D721Med (cell line): ENCODE measurements around the gene EPB41L2.

Experiments
- DNase-seq: peaks from one replicate; pipeline ENCODE4 v3.0.0; 2011; ENCODE audit warnings: low spot score; ENCODE audit not compliant: insufficient read length
- FAIRE-seq: peaks from 2 replicates; lab custom pipeline; 2011; peaks lifted over from hg19 to GRCh38; lab: Jason Lieb, UNC
- TF ChIP-seq, protein P1 (sequence below): IDR thresholded peaks from 2 replicates; pipeline ENCODE4 v1.5.1; 2012; ENCODE audit warnings: mild to moderate bottlenecking, control low read depth; ENCODE audit not compliant: insufficient read depth; ENCODE audit errors: missing control alignments

EPB41L2 gene

DNA sequence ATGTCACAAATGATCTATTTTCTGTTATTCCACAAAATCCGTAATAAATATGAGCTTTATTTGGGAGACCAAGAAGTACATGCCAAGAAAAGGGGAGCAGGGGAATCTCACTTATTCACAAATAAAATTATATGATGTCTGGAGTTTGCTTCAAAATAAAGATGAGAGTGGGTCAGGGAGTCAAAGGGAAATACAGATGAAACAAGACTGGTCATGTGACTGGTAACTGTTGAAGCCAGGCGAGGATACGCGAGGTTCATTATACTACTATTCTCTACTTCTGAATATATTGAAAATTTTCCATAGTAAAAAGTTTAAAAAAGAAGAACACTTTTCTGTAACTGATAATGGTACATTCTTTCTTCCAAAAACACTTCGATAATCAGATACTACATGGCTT, 14.6 kb downstream of the EPB41L2 start:
- DNase-seq (no peak), FAIRE-seq (no peak)
- TF ChIP-seq, protein P1, sequence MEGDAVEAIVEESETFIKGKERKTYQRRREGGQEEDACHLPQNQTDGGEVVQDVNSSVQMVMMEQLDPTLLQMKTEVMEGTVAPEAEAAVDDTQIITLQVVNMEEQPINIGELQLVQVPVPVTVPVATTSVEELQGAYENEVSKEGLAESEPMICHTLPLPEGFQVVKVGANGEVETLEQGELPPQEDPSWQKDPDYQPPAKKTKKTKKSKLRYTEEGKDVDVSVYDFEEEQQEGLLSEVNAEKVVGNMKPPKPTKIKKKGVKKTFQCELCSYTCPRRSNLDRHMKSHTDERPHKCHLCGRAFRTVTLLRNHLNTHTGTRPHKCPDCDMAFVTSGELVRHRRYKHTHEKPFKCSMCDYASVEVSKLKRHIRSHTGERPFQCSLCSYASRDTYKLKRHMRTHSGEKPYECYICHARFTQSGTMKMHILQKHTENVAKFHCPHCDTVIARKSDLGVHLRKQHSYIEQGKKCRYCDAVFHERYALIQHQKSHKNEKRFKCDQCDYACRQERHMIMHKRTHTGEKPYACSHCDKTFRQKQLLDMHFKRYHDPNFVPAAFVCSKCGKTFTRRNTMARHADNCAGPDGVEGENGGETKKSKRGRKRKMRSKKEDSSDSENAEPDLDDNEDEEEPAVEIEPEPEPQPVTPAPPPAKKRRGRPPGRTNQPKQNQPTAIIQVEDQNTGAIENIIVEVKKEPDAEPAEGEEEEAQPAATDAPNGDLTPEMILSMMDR: no peak

DNA sequence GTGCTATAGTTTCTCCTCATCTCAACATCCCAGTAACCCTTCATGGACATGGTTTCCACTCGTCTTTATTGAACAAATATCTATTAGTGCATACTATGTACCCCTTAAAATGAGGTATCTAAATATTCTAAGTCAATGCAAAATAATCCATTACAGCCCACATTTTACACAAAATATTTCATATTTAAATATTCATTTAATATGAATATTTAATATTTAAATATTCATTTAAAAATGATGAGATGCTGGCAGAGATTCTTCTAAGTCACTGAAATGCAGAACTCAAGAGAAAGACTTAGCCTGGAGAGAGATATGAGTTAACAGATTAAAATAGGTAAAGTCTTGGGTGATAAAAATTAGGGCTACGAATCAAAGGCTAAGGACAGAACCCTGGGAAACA, 17.9 kb downstream of the EPB41L2 start:
- TF ChIP-seq, protein P1: no peak
- DNase-seq: no peak
- no peak for FAIRE-seq

GRCh38 chr6:131043902-131044447, 19.1 kb downstream of the EPB41L2 start:
- FAIRE-seq: no peak
- no peak for DNase-seq
- TF ChIP-seq, protein P1: no peak

GRCh38 chr6:131042664-131043063, 20.4 kb downstream of the EPB41L2 start:
- TF ChIP-seq, protein P1: no peak
- DNase-seq (no peak), FAIRE-seq (no peak)

DNA sequence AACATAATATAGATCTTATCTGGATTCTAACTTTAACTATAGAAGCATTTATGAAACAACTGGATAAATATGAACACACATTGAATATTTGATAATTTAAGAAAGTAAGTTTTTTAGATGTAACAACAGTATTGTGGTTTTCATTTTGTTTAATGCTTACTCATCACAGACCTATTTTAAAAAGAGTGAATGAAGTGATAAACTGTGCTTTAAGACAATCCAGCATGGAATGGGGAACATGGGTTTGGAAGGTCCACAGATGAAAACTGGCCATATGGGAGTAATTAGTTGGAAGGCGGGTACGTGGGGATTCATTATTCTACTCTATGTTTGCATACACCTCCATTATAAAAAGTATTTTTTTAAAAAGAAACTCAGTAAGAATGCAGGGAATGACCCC, 21.2 kb downstream of the EPB41L2 start:
- DNase-seq (no peak), FAIRE-seq (no peak)
- TF ChIP-seq, protein P1: no peak

DNA sequence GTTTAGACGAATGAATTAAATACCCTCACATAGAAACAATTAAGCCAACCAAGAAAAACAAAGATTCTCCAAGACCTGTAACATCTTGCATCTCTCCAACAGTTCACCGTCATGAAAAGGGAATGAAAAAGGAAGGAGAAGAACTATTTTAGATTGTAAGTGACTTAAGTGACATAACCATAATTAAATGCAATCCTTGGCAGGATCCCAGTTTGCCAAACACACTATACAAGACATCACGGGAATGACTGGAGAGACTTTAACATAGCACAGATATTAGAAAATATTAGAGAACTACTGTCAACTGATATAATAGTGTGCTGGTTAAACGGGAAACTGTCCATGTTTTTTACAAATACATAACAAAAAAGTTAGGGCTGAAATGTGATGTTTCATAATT, 22.2 kb downstream of the EPB41L2 start:
- FAIRE-seq (no peak), DNase-seq (no peak)
- TF ChIP-seq, protein P1: no peak

DNA sequence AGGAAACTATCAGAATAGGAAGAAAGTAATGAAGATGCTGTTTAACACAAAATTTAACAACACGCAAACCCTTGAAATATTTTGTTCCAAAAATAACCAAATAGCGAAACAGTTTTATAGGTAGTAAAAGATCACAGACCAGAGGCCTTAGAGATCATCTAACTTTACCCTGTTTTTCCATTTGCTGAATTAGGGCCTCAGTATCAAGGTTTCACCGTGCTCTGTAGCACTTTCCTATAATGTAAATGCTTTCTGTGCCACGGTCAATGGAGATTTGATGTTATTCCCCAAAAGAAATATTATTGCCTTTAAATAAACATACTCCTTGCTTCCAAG, 23.7 kb downstream of the EPB41L2 start:
- no peak for DNase-seq
- TF ChIP-seq, protein P1: no peak
- FAIRE-seq: no peak
